ENCODE measurements around the gene CELF4.

Gene CELF4

DNA sequence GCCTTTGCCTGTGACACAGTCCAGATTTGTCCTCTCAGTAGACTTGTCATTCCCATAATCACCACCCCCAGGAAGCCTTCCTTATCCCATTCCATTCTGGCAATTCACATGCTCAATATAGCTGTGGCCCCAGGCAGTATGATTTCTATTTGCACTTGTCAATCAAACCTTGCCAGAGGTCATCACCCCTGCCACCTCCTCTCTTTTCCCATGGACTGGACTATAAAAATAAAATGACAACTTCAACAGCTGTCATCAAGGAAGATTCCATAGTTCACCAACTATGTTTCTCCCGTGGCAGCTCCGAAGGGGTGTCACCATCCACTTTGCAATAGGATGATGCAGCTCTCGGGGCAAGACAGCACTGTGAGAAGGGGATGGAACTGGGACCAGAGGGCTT, 255.7 kb downstream of the CELF4 start:
- TF ChIP-seq, protein P1, sequence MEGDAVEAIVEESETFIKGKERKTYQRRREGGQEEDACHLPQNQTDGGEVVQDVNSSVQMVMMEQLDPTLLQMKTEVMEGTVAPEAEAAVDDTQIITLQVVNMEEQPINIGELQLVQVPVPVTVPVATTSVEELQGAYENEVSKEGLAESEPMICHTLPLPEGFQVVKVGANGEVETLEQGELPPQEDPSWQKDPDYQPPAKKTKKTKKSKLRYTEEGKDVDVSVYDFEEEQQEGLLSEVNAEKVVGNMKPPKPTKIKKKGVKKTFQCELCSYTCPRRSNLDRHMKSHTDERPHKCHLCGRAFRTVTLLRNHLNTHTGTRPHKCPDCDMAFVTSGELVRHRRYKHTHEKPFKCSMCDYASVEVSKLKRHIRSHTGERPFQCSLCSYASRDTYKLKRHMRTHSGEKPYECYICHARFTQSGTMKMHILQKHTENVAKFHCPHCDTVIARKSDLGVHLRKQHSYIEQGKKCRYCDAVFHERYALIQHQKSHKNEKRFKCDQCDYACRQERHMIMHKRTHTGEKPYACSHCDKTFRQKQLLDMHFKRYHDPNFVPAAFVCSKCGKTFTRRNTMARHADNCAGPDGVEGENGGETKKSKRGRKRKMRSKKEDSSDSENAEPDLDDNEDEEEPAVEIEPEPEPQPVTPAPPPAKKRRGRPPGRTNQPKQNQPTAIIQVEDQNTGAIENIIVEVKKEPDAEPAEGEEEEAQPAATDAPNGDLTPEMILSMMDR (IDR thresholded peaks at IDR 0.05; ENCODE audit: low read depth, low read length) = no peak
- H3K4me3 ChIP-seq (ENCODE audit: low read depth, low read length) = no peak overlapping the region
- no peak for DNase-seq (ENCODE audit: low read depth, low spot score)
- in situ Hi-C loops (cut with HindIII; ENCODE audit: low sequenced_read_pairs) = no loop called here

- no peak overlapping the region for H3K4me3 ChIP-seq (ENCODE audit: low read depth, low read length)
- TF ChIP-seq, protein P1 (IDR thresholded peaks at IDR 0.05; ENCODE audit: low read depth, low read length) = no peak
- in situ Hi-C loops (cut with HindIII; ENCODE audit: low sequenced_read_pairs) = no loop called here
- DNase-seq (ENCODE audit: low read depth, low spot score) = no peak
Measured at GRCh38 chr18:37309059-37309458, 256.5 kb downstream of the CELF4 start.

DNA sequence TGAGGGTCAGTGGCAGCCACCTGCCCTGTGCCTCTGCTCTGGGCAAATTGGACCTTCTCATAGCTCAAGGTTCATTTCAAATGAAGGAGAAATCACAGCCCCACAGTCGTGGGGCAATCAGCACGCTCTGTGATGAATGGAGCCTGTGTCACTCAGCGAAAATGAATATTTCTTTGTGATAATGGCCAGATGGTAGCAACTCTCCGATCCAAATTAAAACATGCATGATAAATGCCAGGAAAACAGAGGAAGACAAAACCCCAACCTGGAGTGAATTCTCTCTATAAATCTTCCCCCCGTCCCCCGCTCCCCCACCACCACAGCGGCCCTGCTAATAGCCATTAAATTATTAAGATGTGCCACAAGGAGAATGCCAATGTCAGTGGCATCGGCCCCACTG, 258.4 kb downstream of the CELF4 start:
- in situ Hi-C loops (cut with HindIII; ENCODE audit: low sequenced_read_pairs) = no loop called here

DNA sequence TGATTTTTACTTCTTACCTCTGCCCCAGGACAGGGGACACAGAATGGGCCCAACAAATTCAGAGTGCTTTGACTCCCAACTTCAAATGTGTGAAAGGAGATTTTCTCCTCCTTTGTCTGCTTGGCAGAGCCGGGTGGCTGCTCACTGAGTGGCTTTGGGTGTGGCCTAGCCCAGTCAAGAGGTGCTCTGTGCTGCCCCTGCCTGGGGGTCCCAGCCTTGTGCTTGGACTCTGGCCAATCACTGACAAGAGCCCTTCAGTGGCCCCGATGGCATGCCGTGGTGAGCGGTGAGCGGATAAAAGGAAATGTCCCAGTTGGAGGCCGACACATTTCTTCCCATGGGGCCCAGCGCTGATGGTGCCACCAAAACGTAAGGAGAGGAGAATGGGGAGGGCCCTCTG, 259.2 kb downstream of the CELF4 start:
- TF ChIP-seq, protein P1 (IDR thresholded peaks at IDR 0.05; ENCODE audit: low read depth, low read length) = no peak
- H3K4me3 ChIP-seq (ENCODE audit: low read depth, low read length) = no peak overlapping the region
- in situ Hi-C loops (cut with HindIII; ENCODE audit: low sequenced_read_pairs) = no loop called here
- DNase-seq (ENCODE audit: low read depth, low spot score) = no peak

More for the DNA sequence above, 258.4 kb downstream of the CELF4 start:
- H3K4me3 ChIP-seq (ENCODE audit: low read depth, low read length) = no peak overlapping the region
- DNase-seq (ENCODE audit: low read depth, low spot score) = no peak
- TF ChIP-seq, protein P1 (IDR thresholded peaks at IDR 0.05; ENCODE audit: low read depth, low read length) = no peak

DNA sequence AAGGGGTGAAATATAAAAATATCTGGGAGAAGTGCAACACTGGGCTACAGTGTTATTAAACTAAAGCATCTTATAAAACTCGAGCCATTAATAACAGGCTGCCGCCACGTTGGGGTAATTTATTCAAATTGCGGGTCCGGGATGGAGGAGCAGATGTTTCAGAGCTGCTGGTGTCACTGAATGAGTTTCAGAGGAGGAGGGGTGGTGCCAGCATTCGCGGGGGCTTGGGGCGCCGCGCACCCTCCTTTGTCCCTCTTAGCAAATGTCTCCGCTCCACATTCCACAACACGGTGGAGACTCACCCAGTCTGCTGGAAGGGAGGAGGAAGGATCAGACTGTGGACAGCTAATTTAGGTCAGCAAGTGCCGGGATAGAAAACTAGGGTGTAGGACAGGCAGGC, 260.5 kb downstream of the CELF4 start:
- no peak overlapping the region for H3K4me3 ChIP-seq (ENCODE audit: low read depth, low read length)
- no peak for DNase-seq (ENCODE audit: low read depth, low spot score)
- in situ Hi-C loops (cut with HindIII; ENCODE audit: low sequenced_read_pairs) = no loop called here
- TF ChIP-seq, protein P1 (IDR thresholded peaks at IDR 0.05; ENCODE audit: low read depth, low read length) = no peak

DNA sequence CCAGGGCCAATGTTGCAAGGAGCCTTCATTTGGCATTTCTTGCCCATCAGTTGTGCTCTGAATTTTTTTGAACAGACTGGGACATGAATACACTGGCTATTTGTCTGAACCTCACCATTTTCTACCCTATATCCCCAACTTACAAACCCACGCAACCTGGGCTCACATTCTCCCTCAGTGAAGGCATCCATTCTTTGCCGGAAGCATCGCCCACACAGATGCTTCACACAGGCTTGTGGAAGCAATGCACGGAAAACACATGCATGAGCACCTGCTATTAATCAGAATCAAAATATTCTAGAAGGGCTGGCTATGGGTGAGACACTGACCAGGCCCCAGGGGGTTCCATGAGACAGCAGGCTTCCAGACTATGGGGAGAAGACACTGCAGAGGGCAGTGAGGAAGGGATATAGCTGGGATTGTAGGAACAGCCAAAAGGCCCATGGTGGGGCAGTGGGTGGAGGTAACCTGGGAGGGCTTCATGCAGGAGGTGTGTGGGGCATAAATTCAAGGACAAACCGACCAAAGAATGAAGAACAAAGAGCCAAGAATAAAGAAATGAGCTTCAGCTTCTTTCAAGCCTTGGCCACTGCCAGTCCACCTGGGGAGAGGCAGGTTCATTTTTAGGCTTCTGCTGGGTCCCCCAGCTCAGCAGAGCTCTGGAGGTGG, 261.5 kb downstream of the CELF4 start:
- DNase-seq (ENCODE audit: low read depth, low spot score) = no peak
- TF ChIP-seq, protein P1 (IDR thresholded peaks at IDR 0.05; ENCODE audit: low read depth, low read length) = no peak
- in situ Hi-C loops (cut with HindIII; ENCODE audit: low sequenced_read_pairs) = no loop called here
- H3K4me3 ChIP-seq (ENCODE audit: low read depth, low read length) = no peak overlapping the region
